Effector CD8-positive, alpha-beta T cell (primary cell): Measurements from ENCODE around the gene CMSS1.

Source experiments
- DNase-seq: peaks from one replicate; lab custom pipeline; 2025; lab: John Stamatoyannopoulos, UW

CMSS1 gene

DNA sequence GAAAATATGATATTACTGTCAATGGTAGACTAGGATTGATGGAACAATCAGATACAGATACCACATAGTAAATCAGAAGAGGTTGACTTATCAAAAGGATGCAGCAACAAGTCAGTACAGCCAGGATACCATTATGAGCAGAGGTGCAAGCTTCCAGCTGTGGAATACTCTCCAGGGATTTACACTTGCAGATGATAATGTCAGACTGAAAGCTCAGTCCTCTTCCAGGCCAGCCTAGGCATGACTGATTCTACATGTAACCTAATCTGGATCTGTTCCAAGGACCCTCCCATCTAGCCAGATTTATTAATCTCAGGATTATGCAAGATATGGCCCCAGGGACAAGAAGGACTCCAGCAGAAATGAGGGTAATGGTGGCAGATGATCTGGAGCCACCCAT is 288.4 kb downstream of the CMSS1 start:
- no peak for DNase-seq

DNA sequence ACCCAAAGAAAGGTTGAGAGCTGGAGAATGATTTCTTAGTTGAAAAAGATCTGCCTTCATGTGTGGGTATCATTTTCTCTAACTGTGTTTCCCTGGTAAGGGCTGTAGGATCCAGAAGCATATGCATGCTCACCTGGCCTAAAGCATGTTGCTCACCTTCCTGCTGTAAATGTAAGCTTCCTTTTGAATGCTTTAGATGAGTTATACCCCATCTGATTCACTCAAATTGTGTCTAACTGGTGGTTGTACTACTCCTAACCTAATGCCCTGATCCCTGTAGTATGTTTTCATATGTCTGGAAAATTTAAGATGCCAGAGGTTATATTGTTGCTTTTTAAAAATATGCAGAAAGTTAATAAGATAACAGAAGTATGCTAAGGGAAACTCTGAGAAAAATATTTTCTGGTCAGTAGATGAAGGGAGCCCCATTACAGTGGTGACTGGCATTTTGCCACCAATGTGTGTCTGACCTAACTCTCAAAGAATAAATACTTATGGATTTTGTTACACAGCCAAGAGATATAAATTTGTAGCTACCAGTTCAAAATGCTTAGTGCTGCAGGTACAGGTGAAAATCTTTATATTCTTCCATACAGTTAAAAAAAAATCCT is 289.0 kb downstream of the CMSS1 start:
- no peak for DNase-seq

DNA sequence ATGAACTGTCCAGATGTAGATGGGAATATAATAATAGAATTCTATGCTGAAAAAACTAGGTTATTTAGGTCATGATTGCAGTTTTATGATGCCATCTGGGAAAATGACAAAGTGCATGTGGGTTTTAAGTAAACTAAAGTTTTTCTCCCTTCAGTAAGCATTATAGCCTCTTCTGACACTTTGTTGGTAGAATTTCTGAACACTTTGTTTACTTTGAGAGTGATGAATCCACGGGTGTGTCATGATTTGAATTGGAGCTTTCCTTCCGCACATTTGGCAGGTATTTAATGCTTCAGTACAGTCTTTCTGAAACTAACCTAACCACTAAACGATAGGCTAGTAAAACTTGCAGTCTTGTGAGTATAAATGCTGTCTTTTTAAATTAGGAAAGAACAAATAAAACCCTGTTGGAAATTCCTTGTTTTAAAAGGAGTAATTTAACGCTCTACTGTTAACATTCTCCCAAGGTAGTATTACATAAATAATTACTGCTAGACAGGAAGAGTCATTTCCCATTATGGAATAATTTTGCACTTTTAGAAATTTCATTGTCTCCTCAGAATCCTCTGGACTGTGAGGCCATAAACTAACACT is 289.7 kb downstream of the CMSS1 start:
- no peak for DNase-seq

DNA sequence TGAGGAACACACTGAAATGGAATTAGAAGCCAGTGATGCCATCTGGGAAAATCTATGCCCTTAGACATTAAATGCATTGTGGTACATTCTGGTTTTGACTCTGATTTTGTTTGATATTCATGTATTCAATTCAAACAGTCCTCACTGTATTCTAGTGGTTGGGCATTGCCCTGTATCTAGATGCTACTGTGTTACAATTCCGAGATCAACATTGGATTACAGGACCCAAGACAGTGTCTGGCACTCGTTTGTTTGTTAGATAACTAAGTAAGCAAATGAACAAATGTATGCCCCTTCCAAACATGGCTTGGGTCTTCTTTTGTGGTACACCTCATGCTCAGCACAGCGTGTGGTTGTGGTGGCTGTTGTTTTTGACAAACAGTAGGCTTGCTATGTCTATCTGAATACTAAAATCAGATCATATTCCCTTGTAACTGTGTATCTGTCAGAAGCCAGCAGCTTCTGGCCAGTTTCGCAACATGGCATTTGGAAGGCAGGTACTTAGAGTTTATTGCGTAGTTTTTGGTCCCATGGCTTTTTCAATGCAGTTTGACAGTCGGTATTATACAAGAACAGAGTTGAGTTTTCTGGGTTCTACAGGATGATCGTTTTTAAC is 290.9 kb downstream of the CMSS1 start:
- DNase-seq = no peak

DNA sequence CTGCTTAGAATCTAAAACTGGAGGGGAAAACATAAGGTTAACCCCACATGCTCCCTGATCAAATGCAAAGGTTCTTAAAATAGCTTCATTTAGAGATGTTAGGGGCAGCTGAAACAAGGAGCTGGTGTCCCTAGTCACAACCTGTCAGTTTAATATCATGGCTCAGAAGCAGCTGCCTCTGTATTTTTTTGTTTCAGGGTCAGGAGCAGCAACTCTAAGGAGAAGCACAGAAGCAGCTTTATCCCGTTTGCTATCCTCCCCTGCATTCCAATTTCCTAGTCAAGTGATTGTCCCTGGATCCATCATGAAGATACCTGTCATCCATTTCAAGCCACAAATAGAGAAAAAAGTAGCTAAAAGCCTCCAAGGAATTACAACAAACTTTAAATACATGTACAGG is 292.5 kb downstream of the CMSS1 start:
- DNase-seq = no peak

DNA sequence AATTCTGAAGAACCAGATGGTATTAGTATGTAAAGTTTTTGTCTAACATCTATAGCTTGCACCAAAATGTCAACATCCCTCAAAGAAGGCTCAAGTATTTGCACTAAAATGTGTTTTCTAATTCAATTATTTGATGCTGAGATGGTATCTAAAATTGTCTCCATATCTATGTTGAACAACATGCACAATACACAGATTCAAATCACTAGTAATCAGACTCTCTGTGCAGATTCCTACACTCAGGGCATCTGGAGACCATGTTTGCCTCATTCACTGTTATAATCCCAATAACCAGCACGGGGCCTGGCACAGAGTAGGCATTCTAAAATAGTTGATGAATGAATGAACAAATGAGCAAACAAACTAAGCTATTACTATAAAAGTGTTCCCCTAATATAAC is 294.1 kb downstream of the CMSS1 start:
- no peak for DNase-seq

DNA sequence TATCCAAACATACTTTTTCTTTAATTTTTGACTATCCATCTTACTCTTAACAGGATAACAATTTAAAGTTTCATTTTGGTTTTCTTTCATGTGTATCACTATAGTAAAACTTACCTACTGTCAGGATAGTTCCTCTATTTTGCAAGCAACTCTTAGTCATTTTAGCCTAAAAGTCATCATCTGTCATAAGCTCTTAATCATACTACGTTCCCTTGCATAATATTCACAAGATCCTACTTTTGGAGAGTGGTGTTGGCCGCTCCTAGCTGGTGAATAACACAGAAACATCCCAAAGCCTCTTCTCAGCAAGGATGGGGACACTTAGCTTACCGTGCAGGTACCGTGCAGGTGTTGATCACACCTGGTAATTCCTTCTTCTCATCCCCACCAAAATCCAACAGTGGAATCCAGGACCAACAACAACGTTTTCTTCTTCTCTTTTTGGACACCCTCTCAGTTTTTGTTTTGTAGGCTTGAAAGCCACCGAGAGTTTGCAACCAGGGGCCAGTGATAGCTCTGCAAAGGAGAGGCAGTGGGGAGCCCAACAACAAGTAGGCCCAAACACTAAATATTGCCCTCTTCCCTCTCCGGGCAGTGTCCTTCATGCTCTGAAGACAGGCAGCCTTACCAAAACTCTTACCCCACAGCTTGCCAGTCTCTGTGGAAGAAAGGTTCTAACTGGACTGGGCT is 296.2 kb downstream of the CMSS1 start:
- DNase-seq = no peak

DNA sequence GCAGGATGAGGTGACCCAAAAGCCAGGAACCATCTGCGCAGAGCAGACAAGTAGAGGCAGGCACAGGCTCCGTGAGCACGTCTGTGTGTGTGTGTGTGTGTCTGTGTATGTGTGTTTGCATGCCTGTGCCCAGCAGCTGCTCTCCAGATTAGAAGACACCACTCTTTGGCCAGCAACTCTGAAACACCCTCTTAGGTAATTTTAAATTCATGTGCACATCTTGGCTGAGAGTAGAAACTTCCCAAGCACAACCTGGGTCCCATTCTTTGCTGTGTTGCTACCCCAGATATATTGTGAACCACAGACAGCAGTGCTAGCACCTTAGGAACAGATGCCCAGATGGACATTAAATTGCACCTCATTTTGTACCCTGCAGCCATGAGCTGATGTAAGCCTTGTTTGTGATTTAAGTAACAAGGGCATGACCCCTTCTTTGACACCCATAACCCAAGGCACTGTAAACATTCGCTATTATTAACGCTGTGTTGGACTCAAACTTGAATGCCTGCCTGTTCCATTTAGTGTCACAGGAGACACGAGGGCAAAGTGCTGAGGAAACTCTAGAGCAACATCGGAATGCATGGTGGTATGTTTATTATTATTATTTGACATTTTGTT is 296.9 kb downstream of the CMSS1 start, which contains the start of gene FILIP1L:
FILIP1L (minus strand) TSS at position 89 of the 618 bp plus-strand sequence.
- no peak for DNase-seq

DNA sequence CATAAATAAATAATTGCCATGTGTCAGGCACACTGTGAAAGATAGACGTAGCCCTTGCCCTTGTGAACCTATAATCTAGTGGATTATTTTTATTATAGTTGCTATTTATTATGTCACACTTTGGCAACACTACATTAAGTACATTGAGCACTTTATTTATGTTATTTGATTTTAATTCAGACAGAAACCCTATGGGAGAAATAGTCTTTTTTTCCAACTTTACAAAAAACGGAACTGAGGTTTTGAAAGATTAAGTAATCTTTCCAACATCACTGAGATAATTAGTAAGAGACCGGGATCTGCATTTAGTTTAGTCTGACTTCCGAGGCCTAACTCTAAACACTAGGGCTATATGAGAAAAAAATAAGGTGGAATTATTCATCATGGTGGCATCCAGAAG is 299.4 kb downstream of the CMSS1 start:
- DNase-seq = no peak

DNA sequence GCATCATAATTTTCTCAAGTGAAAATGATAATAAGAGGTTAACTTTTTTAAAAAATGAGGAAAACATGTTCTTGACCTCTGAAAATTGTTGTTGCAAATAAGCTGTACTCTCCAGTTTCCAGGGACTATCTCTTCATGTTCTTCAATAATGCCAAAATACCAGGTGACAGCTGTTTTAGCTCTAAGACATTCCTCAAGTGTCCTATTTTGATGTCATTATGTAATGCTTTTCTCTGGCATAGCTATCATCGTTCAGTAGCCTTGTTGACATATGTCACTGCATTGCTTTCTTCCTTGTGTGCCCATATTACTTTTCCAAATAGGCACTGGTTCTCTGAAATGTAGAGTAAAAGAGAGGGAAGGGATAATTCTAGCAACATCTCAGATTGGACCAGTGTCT is 302.4 kb downstream of the CMSS1 start:
- no peak for DNase-seq

DNA sequence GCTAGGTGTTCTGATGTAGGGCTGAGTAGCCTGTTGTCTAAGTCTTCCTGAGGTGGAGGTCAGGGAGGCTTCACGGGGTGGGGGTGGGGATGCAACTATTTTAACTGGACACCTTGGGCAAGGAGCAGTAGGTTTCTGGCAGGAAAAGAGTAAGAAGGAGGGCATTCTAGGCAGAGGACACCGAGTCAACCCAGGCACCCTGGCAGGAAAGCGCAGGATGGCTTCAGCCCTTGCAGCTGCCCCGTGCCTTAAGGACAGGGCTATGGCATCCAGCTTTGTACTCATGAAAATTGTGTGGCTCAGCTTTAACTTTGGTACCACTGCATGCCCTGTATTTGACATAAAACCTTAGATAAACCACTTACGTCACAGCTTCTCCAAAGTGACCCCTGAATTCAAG is 303.0 kb downstream of the CMSS1 start:
- DNase-seq = no peak

DNA sequence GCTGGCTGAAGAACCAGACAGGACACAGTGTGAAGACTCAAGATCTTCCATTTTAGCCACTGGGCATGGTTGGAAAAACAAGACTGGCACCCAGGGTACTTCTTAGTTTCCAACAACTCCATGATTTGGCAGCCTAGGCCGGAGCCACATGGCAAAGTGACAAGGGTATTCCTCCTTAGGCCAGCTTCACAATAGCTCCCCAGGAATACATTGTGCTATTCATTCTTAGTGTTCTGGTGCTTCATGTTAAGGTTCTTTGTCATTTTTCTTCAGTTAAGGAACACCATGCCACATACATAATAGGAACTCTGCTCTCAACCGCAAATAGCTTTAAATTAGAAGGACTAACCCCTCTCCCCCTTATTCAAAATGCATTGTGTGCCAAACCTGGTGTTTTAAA is 304.7 kb downstream of the CMSS1 start:
- no peak for DNase-seq

DNA sequence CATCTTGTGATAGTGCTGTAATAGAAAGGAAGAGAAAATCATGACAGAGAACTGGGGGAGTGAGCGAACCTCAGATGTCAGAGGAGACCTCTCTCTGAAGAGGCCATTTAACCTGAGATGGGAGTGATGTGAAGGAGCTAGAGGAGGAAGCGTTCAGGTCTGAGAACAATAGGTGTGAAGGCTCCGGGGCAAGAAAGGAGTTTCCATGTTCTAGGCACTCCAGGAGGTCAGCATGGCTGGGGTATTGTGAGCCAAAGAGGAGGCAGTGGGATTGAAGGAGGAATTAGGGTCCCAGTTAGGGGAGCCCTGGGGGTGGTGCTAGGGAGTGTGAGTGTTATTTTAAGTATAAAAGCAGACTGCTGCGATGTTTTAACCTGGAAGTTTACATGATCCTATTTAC is 305.4 kb downstream of the CMSS1 start:
- no peak for DNase-seq

DNA sequence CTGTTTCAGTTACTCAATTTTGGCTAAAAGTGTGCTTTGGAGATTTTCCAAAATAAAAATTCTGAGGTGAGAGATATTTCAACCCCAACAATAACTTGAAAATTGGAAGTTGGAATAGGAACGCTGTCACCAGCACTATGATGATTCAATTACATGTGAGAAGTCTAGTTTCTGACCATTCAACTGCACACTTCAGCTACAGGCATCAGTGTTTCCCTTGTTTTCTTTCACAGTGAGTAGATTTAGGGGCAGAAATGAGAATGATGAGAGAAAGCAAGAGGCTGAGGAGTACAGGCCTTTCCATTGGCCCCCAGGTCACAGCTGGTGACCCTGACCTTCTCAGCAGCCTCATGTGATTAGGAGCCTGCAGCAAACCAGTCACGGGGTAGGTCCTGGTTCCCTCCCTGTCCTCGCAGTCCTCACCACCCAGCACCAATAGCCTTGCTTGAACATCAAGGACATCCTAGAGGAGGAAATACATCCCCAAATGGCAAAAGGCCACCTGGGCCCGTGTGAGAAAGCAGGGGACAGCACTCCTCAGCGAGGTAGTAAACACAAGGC is 306.6 kb downstream of the CMSS1 start:
- DNase-seq = no peak

DNA sequence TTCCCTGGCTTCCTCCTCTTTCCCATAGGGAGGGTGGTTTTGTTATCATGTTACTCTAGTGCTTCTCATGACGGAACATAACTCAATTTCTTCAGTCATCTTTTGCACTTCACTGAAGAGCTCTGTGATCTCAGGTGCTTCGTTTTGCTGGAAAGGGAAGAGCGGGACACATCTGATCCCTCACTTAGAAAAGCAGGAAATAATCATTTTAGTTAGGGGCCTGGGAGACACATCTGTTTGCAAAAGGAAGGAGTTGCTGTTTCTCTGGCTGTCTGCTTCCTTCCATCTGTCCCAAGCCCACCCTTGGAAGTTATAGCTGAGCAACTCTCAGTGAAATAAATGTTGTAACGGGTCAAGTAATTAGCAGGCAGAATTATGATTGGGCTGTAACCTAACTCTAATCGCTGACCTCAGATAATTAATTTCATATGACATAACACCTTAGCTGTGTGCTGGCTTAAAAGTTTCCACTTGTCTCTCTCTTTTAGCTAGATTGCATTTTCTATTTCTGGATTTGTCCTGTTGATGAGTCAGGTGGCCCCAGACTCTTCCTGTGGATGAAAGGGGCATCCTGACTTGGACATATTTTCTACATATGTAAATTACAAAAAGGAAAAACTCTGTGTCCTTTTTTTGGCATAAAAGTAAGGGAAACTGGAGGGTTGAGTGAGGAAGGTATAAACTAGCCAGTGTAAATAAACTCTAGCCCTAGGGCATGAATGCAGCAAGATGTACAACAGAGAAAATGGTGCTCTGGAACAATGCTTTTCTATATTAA is 307.7 kb downstream of the CMSS1 start:
- no peak for DNase-seq

DNA sequence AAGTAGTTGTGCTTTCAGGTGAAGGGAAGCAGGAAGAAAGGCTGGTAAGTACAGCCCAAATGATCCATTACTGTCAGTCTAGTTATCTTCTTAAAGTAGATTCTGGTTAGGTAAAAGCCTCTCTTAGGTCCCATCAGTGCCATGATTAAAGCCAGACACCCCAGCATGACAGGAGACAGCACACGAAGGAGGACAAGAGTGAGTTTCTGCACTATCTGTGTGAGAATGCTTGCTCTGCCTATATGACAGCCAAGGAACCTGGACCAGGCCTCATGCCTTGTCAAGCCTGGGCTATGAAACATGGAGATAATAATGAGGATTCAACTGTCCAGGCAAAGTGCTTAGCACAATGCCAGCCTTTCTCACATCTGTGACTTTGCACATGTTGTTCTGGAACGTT is 310.1 kb downstream of the CMSS1 start:
- DNase-seq = no peak

DNA sequence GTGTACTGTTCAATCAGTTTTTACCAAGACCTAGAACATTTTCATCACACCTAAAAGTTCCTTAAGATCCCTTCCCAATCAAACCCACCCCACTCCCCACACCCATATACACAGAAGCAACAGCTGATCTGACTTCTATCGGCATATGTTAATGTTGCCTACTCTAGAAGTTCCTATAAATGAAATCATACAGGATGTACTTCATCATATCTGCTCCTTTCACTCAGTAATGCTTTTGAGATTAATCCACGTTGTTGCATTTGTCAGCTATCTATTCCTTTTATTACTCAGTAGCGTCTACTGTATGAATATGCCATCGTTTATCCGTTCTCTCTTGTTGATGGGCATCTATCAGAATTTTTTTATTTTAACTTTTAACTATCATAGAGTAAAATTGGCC is 310.9 kb downstream of the CMSS1 start:
- no peak for DNase-seq

DNA sequence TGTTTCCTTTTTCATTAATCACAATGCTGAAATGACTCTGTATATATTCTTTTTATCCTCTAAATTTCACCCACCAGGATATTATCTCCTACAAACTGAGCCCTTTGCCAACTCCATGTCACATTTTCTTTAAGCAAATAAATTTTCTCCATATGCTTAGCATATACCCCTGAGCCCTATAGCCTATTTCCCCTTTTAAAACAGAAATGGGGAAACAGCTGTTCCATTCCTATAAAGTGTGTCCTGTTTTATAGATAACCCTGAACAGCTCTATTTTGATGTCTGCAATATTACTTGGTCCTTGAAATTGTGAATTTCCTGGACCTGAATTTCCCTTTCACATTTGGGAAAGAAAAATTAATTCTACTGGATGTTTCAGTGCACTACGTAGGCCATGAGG is 312.3 kb downstream of the CMSS1 start:
- no peak for DNase-seq

DNA sequence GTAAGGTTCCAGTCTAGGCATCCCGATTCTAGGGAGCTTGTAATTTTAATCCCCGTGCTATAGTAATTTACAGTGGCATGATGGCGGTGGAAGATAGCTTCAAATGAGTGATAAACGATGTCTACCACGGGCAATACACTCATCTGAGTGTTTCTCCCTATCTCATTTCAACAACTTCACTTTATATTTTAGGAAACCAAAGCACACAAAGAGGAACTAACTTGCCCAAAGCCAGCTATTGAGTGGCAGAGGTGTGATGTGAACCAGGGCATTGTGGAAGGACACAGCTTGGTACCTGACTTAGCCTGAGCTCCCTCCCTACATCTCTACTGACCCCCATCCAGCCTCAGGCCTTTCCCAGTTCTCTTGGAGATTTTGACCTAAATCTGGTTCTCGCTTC is 313.6 kb downstream of the CMSS1 start:
- no peak for DNase-seq

DNA sequence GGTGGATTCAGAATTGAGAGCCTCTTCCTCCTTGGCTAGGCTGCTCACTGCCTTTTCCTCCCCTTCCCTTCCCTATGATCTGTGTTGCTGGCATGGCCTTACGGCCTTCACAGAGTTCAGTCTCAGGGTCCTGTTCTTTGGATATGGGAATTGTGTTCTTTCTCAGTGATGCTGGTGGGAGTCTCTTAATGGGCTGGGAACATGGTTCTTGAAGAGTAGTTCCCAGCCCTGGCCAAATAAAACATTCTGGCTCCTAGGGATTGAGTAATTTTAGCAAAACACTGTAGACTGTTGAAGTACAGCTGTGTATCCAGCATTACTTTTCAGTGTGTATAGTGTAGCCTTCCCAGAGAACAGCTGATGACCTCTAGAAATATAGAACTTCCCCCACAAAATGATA is 319.3 kb downstream of the CMSS1 start:
- no peak for DNase-seq

DNA sequence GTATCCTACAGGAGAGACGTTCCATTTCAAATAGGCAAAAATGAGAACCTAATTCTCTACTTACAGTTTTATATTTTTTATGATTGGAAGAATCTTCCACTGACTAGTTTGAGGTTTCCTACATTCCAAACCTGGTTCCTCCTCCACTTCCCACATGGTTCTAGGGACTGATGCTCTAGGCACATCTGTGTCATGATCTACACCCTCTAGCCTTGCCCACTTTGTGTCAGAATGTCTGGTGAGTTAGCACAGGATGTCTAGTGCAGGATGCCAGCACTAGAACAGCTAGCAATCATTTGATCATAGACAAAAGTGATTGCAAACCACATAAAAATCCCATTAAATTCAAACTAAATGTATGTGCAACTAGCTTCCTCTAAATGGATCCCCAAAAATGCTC is 323.3 kb downstream of the CMSS1 start:
- DNase-seq = no peak

DNA sequence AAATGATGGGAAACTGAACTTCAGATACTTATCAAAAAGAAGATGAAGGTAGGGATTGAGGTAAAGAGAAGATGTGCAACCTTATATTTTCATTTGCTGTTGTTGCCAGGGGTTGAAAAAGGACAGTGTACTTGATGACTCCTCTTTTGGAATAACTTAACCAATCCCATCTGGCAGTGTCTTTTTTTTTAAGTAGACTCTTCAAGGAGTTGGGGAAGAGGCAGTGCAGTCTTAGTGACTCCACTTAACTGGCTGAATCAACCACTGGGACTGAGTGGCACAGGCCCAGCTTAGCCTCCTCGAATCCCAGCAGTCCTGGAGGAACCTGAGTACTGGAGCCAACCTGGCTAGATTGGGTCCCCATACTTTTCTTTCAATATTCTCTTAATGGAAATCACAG is 323.9 kb downstream of the CMSS1 start:
- DNase-seq = no peak
